Stimulated activated CD8-positive, alpha-beta memory T cell treated with anti-CD3 and anti-CD28 coated beads, Interleukin-15, amount 100 ng/mL, for 4 hours (primary cell): ENCODE measurements around the gene PRR33.
"Not testable (repeated sequence)": the region's sequence is repeated elsewhere in the genome, so short reads cannot be mapped to it uniquely, and the experiment has no call there.

Experiments
- DNase-seq, 2 donors: peaks; one replicate each; pipeline ENCODE4 v3.0.0-alpha.2; 2020; ENCODE audit warnings: low read depth in 2 of 2

The PRR33 gene

GRCh38 chr11:1875851-1876301 lies 15.8 kb downstream of the PRR33 start:
- DNase-seq: not testable (repeated sequence)

- no peak for DNase-seq
These were observed 16.4 kb downstream of the PRR33 start for GRCh38 chr11:1875093-1875850.

- not testable (repeated sequence) for DNase-seq
These were observed 17.1 kb downstream of the PRR33 start for GRCh38 chr11:1874441-1875092.

- not testable (repeated sequence) for DNase-seq
These were observed 17.9 kb downstream of the PRR33 start for GRCh38 chr11:1873813-1874150.

GRCh38 chr11:1873048-1873812 lies 18.5 kb downstream of the PRR33 start:
- no peak for DNase-seq

- DNase-seq: no peak
These were observed 19.3 kb downstream of the PRR33 start for GRCh38 chr11:1872267-1872985.

- no peak for DNase-seq
These were observed 20.2 kb downstream of the PRR33 start for GRCh38 chr11:1871531-1871930.

GRCh38 chr11:1870721-1871466 lies 20.8 kb downstream of the PRR33 start:
- DNase-seq: no peak

GRCh38 chr11:1870326-1870696 lies 21.4 kb downstream of the PRR33 start:
- no peak for DNase-seq

- no peak for DNase-seq
These were observed 22.0 kb downstream of the PRR33 start for GRCh38 chr11:1869427-1870325.

GRCh38 chr11:1868636-1869291 lies 22.9 kb downstream of the PRR33 start:
- no peak for DNase-seq

GRCh38 chr11:1868056-1868635 lies 23.5 kb downstream of the PRR33 start:
- DNase-seq: no peak

GRCh38 chr11:1867381-1867780 lies 24.3 kb downstream of the PRR33 start:
- no peak for DNase-seq

- DNase-seq: no peak
These were observed 24.9 kb downstream of the PRR33 start for GRCh38 chr11:1866776-1867175.

- no peak for DNase-seq
These were observed 25.5 kb downstream of the PRR33 start for GRCh38 chr11:1866226-1866625.

GRCh38 chr11:1864831-1865665 lies 26.6 kb downstream of the PRR33 start:
- DNase-seq: no peak

- no peak for DNase-seq
These were observed 27.5 kb downstream of the PRR33 start for GRCh38 chr11:1864231-1864630.
